Sigmoid colon (tissue), 7 donors: ENCODE measurements around the gene PET100. TPM values are rescaled to one million over a fixed set of nuclear protein-coding genes. Genes with fewer than 3 reads are reported as not detected.

Source experiments
- DNase-seq: peaks from one replicate; pipeline ENCODE4 v3.0.0-alpha.2; 2019
- H3K27ac ChIP-seq, 4 donors: fragments of 200-600 bp; sonication (generic); one replicate each; pipeline ENCODE4 v1.5.1; 2016 to 2019; ENCODE audit warnings: mild to moderate bottlenecking in 1 of 4
- H3K27me3 ChIP-seq, 3 donors: fragments of 200-600 bp; sonication (generic); one replicate each; pipeline ENCODE4 v1.5.1; 2019; ENCODE audit warnings: mild to moderate bottlenecking in 1 of 3
- H3K36me3 ChIP-seq, 4 donors: fragments of 200-600 bp; sonication (generic); one replicate each; pipeline ENCODE4 v1.5.1; 2016 to 2019
- H3K4me1 ChIP-seq, 4 donors: fragments of 200-600 bp; sonication (generic); one replicate each; pipeline ENCODE4 v1.5.1; 2017 to 2019
- H3K4me3 ChIP-seq, 4 donors: fragments of 200-600 bp; sonication (generic); one replicate each; pipeline ENCODE4 v1.5.1; 2017 to 2019; ENCODE audit warnings: mild to moderate bottlenecking in 2 of 4, moderate library complexity in 1 of 4
- H3K9me3 ChIP-seq, 4 donors: fragments of 200-600 bp in 3 of 4; sonication (generic) in 3 of 4; one replicate each; pipeline versions ENCODE4 v1.5.1 to v1.6.1; 2013 to 2019
- CTCF ChIP-seq, 4 experiments: fragments of 450-650 bp in 3 of 4; fragments of 200-600 bp in 1 of 4; IDR thresholded peaks; one replicate each; pipeline ENCODE4 v1.5.1; 2016 to 2019; ENCODE audit warnings: antibody characterized with exemption in 4 of 4, mild to moderate bottlenecking in 3 of 4, moderate library complexity in 2 of 4
- EP300 ChIP-seq, 4 donors: sonication (generic); formaldehyde crosslinking; IDR thresholded peaks; one replicate each; pipeline ENCODE4 v1.6.1; 2017; ENCODE audit warnings: antibody characterized with exemption in 4 of 4
- POLR2A ChIP-seq, 2 donors: fragments of 450-650 bp; IDR thresholded peaks; one replicate each; pipeline ENCODE4 v1.6.1; 2016; ENCODE audit warnings: antibody characterized with exemption in 2 of 2, mild to moderate bottlenecking in 2 of 2, moderate library complexity in 2 of 2
- POLR2AphosphoS5 ChIP-seq, 4 donors: sonication (generic); formaldehyde crosslinking; IDR thresholded peaks; one replicate each; pipeline ENCODE4 v1.6.1; 2017; ENCODE audit warnings: antibody characterized with exemption in 4 of 4
- WGBS, 2 donors: extraction: QIAGEN DNeasy Blood & Tissue Kit; methylation state at CpG; one replicate each; pipeline ENCODE4 v1.1.7; 2013; 5-methylcytosine and 5-hydroxymethylcytosine counted together
- intact Hi-C: fragments of 100-400 bp; cut with DNase I; formaldehyde crosslinking; loops from one replicate; pipeline ENCODE4 v1.15.1; 2023
- polyA plus RNA-seq, 3 donors: library from polyadenylated mRNA; stranded (reverse); fragments of 200-250 nt; gene quantifications; one replicate each; pipeline ENCODE4 v1.2.3, GENCODE V29; 2013
- total RNA-seq, 4 donors: library from RNA; depleted of rRNA; stranded (reverse); fragments of >200 nt; gene quantifications; one replicate each; pipeline ENCODE4 v1.1.0, GENCODE V29; 2016
- donor health status: healthy with polysubstance abuse.
- donor health status: Bipolar disorder and iron deficiency.
- donor health status: healthy.

The PET100 gene
- total and polyA plus RNA-seq, 7 donors: 10.8 to 70.9 (median 37.1) TPM

- no peak overlapping the region for H3K4me3 ChIP-seq
- H3K9me3 ChIP-seq: no peaks in the 10 kb centered on the region
- 86 to 90% methylated on average over 28 of the region's 28 CpGs for WGBS, 2 donors
- TF ChIP-seq EP300 (IDR thresholded peaks at IDR 0.05) (no peak), POLR2AphosphoS5 (IDR thresholded peaks at IDR 0.05) (no peak), POLR2A (IDR thresholded peaks at IDR 0.05) (no peak), CTCF (IDR thresholded peaks at IDR 0.05) (no peak)
- peaks cover 0 to 12% (median 2%) of the 10 kb centered on the region in 4 donors for H3K4me1 ChIP-seq
- intact Hi-C loops: no loop called here
- no peaks in the 10 kb centered on the region for H3K27me3 ChIP-seq
- H3K27ac ChIP-seq: no peak overlapping the region
- H3K36me3 ChIP-seq: peaks cover 30 to 50% (median 35%) of the 10 kb centered on the region in 4 donors
- no peak for DNase-seq
Observed at GRCh38 chr19:7617735-7618134, 11.9 kb upstream of the PET100 start.

GRCh38 chr19:7618348-7618747 is 11.2 kb upstream of the PET100 start:
- 60 to 81% methylated on average over 4 of the region's 4 CpGs for whole genome bisulfite sequencing, 2 donors
- Histone ChIP-seq H3K9me3 (no peaks in the 10 kb centered on the region), H3K36me3 (peaks cover 37 to 57% (median 41%) of the 10 kb centered on the region in 4 donors), H3K27ac (no peak overlapping the region), H3K4me1 (peaks cover 0 to 12% (median 2%) of the 10 kb centered on the region in 4 donors), H3K27me3 (no peaks in the 10 kb centered on the region), H3K4me3 (no peak overlapping the region)
- intact Hi-C loops: no loop called here
- no peak for TF ChIP-seq POLR2A (IDR thresholded peaks at IDR 0.05)
- TF ChIP-seq EP300 (IDR thresholded peaks at IDR 0.05): no peak
- no peak for TF ChIP-seq POLR2AphosphoS5 (IDR thresholded peaks at IDR 0.05)
- no peak for TF ChIP-seq CTCF (IDR thresholded peaks at IDR 0.05)
- no peak for DNase-seq

GRCh38 chr19:7618771-7619510 is 10.7 kb upstream of the PET100 start:
- 20 to 72% methylated on average over 21 of the region's 21 CpGs for WGBS, 2 donors
- peak overlapping the region in 1 of 4 donors; percentile 21 for H3K27ac ChIP-seq

GRCh38 chr19:7619671-7620441 is 9.7 kb upstream of the PET100 start:
- Histone ChIP-seq H3K36me3 (peaks cover 41 to 72% (median 49%) of the 10 kb centered on the region in 4 donors), H3K9me3 (no peaks in the 10 kb centered on the region), H3K4me3 (no peak overlapping the region), H3K4me1 (peaks cover 0 to 12% (median 2%) of the 10 kb centered on the region in 4 donors), H3K27me3 (no peaks in the 10 kb centered on the region), H3K27ac (no peak overlapping the region)
- intact Hi-C loops: loop anchor here (10.0 kb wide), 1 partner anchor 225 kb away; no protein-coding TSS in a partner anchor
- WGBS, 2 donors: 63 to 88% methylated on average over 48 of the region's 48 CpGs
- TF ChIP-seq POLR2A (IDR thresholded peaks at IDR 0.05): no peak
- TF ChIP-seq EP300 (IDR thresholded peaks at IDR 0.05): no peak
- no peak for TF ChIP-seq POLR2AphosphoS5 (IDR thresholded peaks at IDR 0.05)
- TF ChIP-seq CTCF (IDR thresholded peaks at IDR 0.05): no peak
- no peak for DNase-seq

More at GRCh38 chr19:7618771-7619510, 10.7 kb upstream of the PET100 start:
- Histone ChIP-seq H3K9me3 (no peaks in the 10 kb centered on the region), H3K4me3 (no peak overlapping the region), H3K27me3 (no peaks in the 10 kb centered on the region), H3K4me1 (peaks cover 0 to 12% (median 2%) of the 10 kb centered on the region in 4 donors), H3K36me3 (peaks cover 41 to 62% (median 45%) of the 10 kb centered on the region in 4 donors)
- no peak for DNase-seq
- intact Hi-C loops: no loop called here
- TF ChIP-seq POLR2AphosphoS5 (IDR thresholded peaks at IDR 0.05): no peak
